Chondrocyte (in vitro differentiated cells): ENCODE results near the gene CEACAM21. TPM values are rescaled to one million over a fixed set of nuclear protein-coding genes. Genes with fewer than 3 reads are reported as not detected.
A peak's percentile ranks its signal among the peaks of the same experiment; 100 is the strongest.

Experiments used
- DNase-seq: peaks from one replicate; pipeline ENCODE4 v3.0.0; 2021; ENCODE audit warnings: mixed read lengths, low spot score
- H3K27ac Mint-ChIP-seq: one replicate; pipeline ENCODE4 v1.8.0; 2021; ENCODE audit warnings: mild to moderate bottlenecking, moderate library complexity, mixed read lengths; ENCODE audit not compliant: unreplicated experiment
- H3K27me3 Mint-ChIP-seq: 2 replicates; pipeline ENCODE4 v1.8.0; 2021; ENCODE audit warnings: low read depth, mixed read lengths
- H3K36me3 Mint-ChIP-seq: 2 replicates; pipeline ENCODE4 v1.8.0; 2021; ENCODE audit warnings: low read depth, mixed read lengths
- H3K4me1 Mint-ChIP-seq: 2 replicates; pipeline ENCODE4 v1.8.0; 2021; ENCODE audit warnings: low read depth, mild to moderate bottlenecking, mixed read lengths
- H3K4me3 Mint-ChIP-seq: one replicate; pipeline ENCODE4 v1.8.0; 2021; ENCODE audit warnings: mild to moderate bottlenecking, moderate library complexity, mixed read lengths; ENCODE audit not compliant: unreplicated experiment
- H3K9me3 Mint-ChIP-seq: 2 replicates; pipeline ENCODE4 v1.8.0; 2021; ENCODE audit warnings: low read depth, mixed read lengths
- CTCF ChIP-seq: fragments of 200-600 bp; sonication (generic); IDR thresholded peaks from 2 replicates; pipeline ENCODE4 v1.5.0; 2021; ENCODE audit warnings: antibody characterized with exemption, mild to moderate bottlenecking, moderate library complexity
- total RNA-seq: library from RNA; stranded (reverse); gene quantifications from 3 replicates; pipeline ENCODE4 v1.2.1, GENCODE V29; 2021

The CEACAM21 gene
- total RNA-seq, 1 donor from 2014 or later = not detected

GRCh38 chr19:41607668-41608067 lies 31.7 kb downstream of the CEACAM21 start:
- TF ChIP-seq CTCF = no peak
- H3K4me1 Mint-ChIP-seq = no peaks in the 10 kb centered on the region
- no peak for DNase-seq
- no peaks in the 10 kb centered on the region for H3K9me3 Mint-ChIP-seq
- H3K27ac Mint-ChIP-seq = no peak overlapping the region
- H3K36me3 Mint-ChIP-seq = no peaks in the 10 kb centered on the region
- H3K27me3 Mint-ChIP-seq = peaks cover 33% of the 10 kb centered on the region
- H3K4me3 Mint-ChIP-seq = no peak overlapping the region

- Mint-ChIP-seq H3K4me1 (no peaks in the 10 kb centered on the region), H3K36me3 (no peaks in the 10 kb centered on the region), H3K9me3 (no peaks in the 10 kb centered on the region), H3K4me3 (no peak overlapping the region), H3K27ac (no peak overlapping the region), H3K27me3 (peaks cover 17% of the 10 kb centered on the region)
- TF ChIP-seq CTCF = no peak
- DNase-seq = no peak
Measured at GRCh38 chr19:41610789-41611188, 34.8 kb downstream of the CEACAM21 start.

GRCh38 chr19:41612483-41612882 lies 36.5 kb downstream of the CEACAM21 start:
- no peaks in the 10 kb centered on the region for H3K36me3 Mint-ChIP-seq
- peaks cover 17% of the 10 kb centered on the region for H3K27me3 Mint-ChIP-seq
- TF ChIP-seq CTCF = no peak
- H3K4me1 Mint-ChIP-seq = no peaks in the 10 kb centered on the region
- DNase-seq = no peak
- no peaks in the 10 kb centered on the region for H3K9me3 Mint-ChIP-seq
- no peak overlapping the region for H3K4me3 Mint-ChIP-seq
- no peak overlapping the region for H3K27ac Mint-ChIP-seq

GRCh38 chr19:41615207-41615606 lies 39.2 kb downstream of the CEACAM21 start:
- Mint-ChIP-seq H3K4me3 (no peak overlapping the region), H3K4me1 (no peaks in the 10 kb centered on the region), H3K9me3 (no peaks in the 10 kb centered on the region), H3K27me3 (peaks cover 3% of the 10 kb centered on the region), H3K36me3 (no peaks in the 10 kb centered on the region), H3K27ac (no peak overlapping the region)
- no peak for TF ChIP-seq CTCF
- DNase-seq = no peak

- no peaks in the 10 kb centered on the region for H3K9me3 Mint-ChIP-seq
- DNase-seq = no peak
- no peaks in the 10 kb centered on the region for H3K27me3 Mint-ChIP-seq
- no peak overlapping the region for H3K27ac Mint-ChIP-seq
- no peak overlapping the region for H3K4me3 Mint-ChIP-seq
- H3K36me3 Mint-ChIP-seq = no peaks in the 10 kb centered on the region
- TF ChIP-seq CTCF = peak; percentile 7
- no peaks in the 10 kb centered on the region for H3K4me1 Mint-ChIP-seq
Measured at GRCh38 chr19:41616792-41617621, 41.0 kb downstream of the CEACAM21 start.
